ENCODE measurements around the gene IST1.
A peak's percentile ranks its signal among the peaks of the same experiment; 100 is the strongest.

IST1 gene

GRCh38 chr16:71930013-71930563 lies 34.8 kb downstream of the IST1 start:
- no peak for TF ChIP-seq ZFX (IDR thresholded peaks at IDR 0.05; ENCODE audit: borderline replicate concordance)
- no peak for TF ChIP-seq CTCF (IDR thresholded peaks at IDR 0.05)
- no peak overlapping the region for H3K27ac ChIP-seq

DNA sequence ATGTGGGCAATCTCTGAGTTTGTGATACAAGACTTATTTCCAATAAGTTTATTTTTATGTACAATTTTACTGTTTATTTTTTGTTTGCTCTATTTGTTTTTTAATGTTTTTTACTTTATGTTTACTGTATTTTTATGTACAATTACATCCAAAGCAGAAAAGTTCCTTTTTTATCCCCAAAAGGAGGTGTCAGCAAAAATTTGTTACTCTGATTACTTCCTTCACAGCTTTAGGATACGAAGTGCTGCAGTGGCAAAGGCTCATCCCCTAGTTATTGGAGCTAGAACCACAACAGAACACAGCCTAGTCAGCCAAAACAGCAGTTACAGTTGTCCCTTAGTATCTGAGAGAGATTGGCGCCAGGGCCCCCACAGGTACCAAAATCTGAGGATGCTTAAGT lies 35.7 kb downstream of the IST1 start:
- no peak for TF ChIP-seq CTCF (IDR thresholded peaks at IDR 0.05)
- no peak for TF ChIP-seq ZFX (IDR thresholded peaks at IDR 0.05; ENCODE audit: borderline replicate concordance)
- H3K27ac ChIP-seq, result no peak overlapping the region

DNA sequence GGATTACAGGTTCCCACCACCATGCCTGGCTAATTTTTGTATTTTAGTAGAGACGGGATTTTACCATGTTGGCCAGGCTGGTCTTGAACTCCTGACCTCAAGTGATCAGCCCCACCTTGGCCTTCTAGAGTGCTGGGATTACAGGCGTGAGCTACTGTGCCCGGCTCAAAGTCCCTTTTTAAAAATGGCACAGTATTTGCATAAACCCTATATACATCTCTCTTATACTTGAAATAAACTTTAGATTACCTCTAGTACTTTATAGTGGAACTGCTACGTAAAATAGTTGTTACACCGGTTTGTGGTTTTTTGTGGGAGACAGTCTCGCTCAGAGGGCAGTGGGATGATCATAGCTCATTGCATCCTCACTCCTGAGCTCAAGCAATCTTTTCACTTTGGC lies 36.3 kb downstream of the IST1 start:
- TF ChIP-seq CTCF (IDR thresholded peaks at IDR 0.05) (no peak), ZFX (IDR thresholded peaks at IDR 0.05; ENCODE audit: borderline replicate concordance) (no peak)
- H3K27ac ChIP-seq, result no peak overlapping the region

DNA sequence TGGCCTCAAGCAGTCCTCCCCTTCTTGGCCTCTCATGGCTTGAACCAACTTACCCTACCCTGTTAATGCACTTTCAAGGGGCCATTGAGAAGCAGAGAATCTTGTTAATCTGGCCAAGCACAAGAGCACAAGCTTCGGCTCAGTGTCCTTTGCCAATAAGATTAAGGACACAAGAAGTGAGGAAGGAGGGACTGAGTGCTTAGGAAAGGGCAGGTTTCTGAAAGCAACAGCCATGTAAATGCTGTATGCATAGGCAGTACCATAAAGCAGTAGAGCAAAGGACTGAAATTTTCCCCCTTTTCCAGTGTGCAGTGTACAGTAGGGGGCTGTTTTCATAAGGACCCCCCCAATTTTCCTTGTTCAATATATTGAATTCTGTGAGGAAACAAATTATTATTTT lies 37.7 kb downstream of the IST1 start:
- H3K27ac ChIP-seq, result no peak overlapping the region
- TF ChIP-seq CTCF (IDR thresholded peaks at IDR 0.05) (no peak), ZFX (IDR thresholded peaks at IDR 0.05; ENCODE audit: borderline replicate concordance) (no peak)

DNA sequence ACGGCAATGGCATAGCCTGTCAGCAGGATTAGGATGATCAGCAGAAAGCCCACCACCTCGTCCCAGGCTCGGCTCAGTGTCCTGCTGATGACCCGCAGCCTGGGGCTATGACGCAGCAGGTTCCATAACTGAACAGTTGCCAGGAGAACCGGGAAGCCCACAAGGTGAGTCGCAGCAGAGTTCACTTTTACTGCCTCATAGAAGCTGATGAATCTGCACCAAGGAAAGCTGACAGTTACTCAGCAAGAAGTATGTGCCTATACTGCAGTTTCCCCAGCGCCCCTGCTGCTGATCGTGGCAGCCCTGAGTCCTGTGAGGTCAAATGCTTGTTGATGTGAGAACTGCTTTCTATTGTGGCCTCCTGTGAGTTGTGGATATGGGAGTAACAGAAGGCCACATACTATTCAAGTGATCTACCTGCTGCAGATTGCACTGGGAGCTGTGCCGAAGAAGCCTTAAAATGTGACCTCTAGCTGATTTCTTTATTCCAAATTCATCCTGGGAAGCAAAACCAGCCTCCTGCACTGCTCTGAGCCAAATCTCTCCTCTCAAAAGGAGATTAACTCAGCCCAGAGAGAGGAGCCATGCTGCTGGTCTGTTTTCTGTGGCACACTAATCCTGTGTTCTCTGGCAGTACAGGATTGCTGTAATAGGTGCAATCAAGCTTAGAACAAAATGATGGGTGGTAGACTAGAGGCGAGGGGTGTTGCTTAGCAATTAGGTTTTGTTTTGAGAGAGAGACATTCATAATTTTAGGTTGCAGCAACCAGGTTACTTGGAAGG lies 38.8 kb downstream of the IST1 start:
- peak overlapping the region; percentile 5; the same call in 1 of the 2 replicates for H3K27ac ChIP-seq

DNA sequence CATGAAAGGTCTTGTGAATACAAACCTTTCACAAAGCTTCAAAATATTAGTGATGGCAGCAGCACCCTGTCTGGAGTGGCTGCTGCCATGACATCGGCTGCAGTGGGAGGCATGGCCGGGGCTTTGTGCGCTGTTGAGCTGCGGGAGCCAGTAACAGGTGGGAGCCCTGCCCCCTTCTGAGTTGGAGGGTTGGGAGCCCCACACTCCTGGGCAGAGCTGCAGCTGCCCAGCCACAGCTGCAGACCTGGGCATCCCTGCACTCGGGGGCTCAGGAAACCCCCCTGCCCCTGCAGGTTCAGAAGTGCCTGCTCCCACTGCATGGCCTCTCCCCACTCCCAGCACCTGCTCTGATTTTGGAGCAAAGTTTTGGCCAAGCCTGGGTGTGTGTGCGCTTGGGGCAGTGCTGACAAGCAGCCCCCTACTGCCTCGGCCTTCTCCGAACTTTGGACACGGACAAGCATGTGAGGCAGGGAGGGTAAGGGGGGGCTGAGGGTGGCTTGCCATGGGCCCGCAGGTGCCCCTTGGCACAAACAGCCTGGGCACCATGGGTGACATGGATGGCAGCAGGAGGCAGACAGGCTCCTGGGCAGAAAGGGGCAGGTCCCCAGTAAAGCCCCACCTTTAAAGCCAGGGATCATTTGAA lies 42.7 kb downstream of the IST1 start:
- TF ChIP-seq ZFX (IDR thresholded peaks at IDR 0.05; ENCODE audit: borderline replicate concordance) (no peak), CTCF (IDR thresholded peaks at IDR 0.05) (no peak)
- H3K27ac ChIP-seq, result no peak overlapping the region

More for the DNA sequence above, 38.8 kb downstream of the IST1 start:
- TF ChIP-seq ZFX (IDR thresholded peaks at IDR 0.05; ENCODE audit: borderline replicate concordance) (no peak), CTCF (IDR thresholded peaks at IDR 0.05) (no peak)

DNA sequence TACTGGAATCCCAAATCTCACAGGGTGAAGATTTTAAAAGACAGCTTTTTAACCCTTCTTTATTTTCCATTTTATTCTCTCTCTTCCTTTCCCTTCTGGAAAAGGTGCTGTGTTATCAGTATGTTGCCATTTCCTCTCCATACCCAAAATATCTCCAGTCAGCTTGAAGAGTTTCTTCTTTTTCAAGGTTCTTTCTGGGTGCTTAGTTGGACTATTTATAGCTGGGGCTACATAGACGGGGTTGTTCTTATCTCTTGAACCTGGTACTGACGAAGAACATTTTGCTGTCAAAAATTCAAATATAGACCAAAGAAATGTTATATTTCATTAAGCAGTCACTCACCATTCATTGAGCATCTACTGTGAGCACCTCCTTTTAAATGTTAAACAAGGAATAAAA lies 48.6 kb downstream of the IST1 start:
- H3K27ac ChIP-seq, result no peak overlapping the region
- no peak for TF ChIP-seq ZFX (IDR thresholded peaks at IDR 0.05; ENCODE audit: borderline replicate concordance)
- TF ChIP-seq CTCF (IDR thresholded peaks at IDR 0.05), result no peak

Data from 22Rv1 (cell line).